Measurements from ENCODE around the gene OPCML. TPM values are rescaled to one million over a fixed set of nuclear protein-coding genes. Genes with fewer than 3 reads are reported as not detected.

OPCML gene
- polyA plus RNA-seq, 1 donor from 2014 or later = 11.6 TPM

DNA sequence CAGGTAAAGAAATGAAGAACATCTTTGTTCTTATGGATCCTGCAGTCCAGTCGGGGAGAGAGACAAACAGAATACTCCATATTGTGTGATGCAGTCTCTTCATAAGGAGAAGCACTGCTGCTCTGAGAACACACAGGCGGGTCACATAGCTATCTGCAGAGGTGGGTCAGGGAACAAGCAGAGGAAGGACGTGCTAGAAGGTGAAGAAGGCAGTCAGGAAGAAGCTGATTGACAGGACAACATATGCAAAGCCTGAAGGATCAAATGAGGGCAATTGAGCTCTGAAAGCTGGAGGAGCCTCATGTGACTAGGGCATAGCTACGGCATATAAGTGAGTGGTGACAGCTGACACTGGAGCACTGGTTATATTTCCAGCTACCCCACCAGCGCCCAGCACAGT lies 122.5 kb downstream of the OPCML start:
- H3K79me2 ChIP-seq (replicated peaks; ENCODE audit: insufficient read depth, low read length) = no peaks in the 10 kb centered on the region
- H3K27me3 ChIP-seq (ENCODE audit: insufficient read depth, low read depth, low read length) = no peaks in the 10 kb centered on the region
- no peaks in the 10 kb centered on the region for H3K9me2 ChIP-seq (ENCODE audit: insufficient read depth, low read length)
- H3K9ac ChIP-seq (ENCODE audit: low read length) = no peak overlapping the region
- no peaks in the 10 kb centered on the region for H3K9me3 ChIP-seq (ENCODE audit: low read length)
- H3K27ac ChIP-seq (ENCODE audit: low read length) = peak overlapping the region; percentile 28
- no peaks in the 10 kb centered on the region for H4K20me1 ChIP-seq (ENCODE audit: insufficient read depth)
- H3K4me2 ChIP-seq (ENCODE audit: low read length) = peak overlapping the region; percentile 21
- no peaks in the 10 kb centered on the region for H3K36me3 ChIP-seq (ENCODE audit: insufficient read depth, low read length)
- no peak overlapping the region for H2AFZ ChIP-seq (ENCODE audit: low read depth, low read length)
- no peak overlapping the region for H3K4me3 ChIP-seq (ENCODE audit: low read length)
- no peaks in the 10 kb centered on the region for H3F3A ChIP-seq (ENCODE audit: insufficient read depth, low read length, poor library complexity, severe bottlenecking)
- TF ChIP-seq POLR2AphosphoS5 (IDR thresholded peaks at IDR 0.05) (no peak), TAF1 (IDR thresholded peaks at IDR 0.05; ENCODE audit: low read depth) (no peak), SMC3 (conservative IDR thresholded peaks at IDR 0.05; ENCODE audit: poor library complexity) (no peak), RAD21 (conservative IDR thresholded peaks at IDR 0.05) (no peak), EZH2 (IDR thresholded peaks at IDR 0.05; ENCODE audit: borderline replicate concordance, insufficient read depth, low read length, poor library complexity, severe bottlenecking) (no peak), EP300 (conservative IDR thresholded peaks at IDR 0.05; ENCODE audit: poor library complexity, severe bottlenecking) (no peak), MXI1 (conservative IDR thresholded peaks at IDR 0.05; ENCODE audit: poor library complexity, severe bottlenecking) (no peak)
- TF ChIP-seq, protein P1, sequence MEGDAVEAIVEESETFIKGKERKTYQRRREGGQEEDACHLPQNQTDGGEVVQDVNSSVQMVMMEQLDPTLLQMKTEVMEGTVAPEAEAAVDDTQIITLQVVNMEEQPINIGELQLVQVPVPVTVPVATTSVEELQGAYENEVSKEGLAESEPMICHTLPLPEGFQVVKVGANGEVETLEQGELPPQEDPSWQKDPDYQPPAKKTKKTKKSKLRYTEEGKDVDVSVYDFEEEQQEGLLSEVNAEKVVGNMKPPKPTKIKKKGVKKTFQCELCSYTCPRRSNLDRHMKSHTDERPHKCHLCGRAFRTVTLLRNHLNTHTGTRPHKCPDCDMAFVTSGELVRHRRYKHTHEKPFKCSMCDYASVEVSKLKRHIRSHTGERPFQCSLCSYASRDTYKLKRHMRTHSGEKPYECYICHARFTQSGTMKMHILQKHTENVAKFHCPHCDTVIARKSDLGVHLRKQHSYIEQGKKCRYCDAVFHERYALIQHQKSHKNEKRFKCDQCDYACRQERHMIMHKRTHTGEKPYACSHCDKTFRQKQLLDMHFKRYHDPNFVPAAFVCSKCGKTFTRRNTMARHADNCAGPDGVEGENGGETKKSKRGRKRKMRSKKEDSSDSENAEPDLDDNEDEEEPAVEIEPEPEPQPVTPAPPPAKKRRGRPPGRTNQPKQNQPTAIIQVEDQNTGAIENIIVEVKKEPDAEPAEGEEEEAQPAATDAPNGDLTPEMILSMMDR (IDR thresholded peaks at IDR 0.05; ENCODE audit: poor library complexity, severe bottlenecking) = no peak
- TF ChIP-seq, protein P2, sequence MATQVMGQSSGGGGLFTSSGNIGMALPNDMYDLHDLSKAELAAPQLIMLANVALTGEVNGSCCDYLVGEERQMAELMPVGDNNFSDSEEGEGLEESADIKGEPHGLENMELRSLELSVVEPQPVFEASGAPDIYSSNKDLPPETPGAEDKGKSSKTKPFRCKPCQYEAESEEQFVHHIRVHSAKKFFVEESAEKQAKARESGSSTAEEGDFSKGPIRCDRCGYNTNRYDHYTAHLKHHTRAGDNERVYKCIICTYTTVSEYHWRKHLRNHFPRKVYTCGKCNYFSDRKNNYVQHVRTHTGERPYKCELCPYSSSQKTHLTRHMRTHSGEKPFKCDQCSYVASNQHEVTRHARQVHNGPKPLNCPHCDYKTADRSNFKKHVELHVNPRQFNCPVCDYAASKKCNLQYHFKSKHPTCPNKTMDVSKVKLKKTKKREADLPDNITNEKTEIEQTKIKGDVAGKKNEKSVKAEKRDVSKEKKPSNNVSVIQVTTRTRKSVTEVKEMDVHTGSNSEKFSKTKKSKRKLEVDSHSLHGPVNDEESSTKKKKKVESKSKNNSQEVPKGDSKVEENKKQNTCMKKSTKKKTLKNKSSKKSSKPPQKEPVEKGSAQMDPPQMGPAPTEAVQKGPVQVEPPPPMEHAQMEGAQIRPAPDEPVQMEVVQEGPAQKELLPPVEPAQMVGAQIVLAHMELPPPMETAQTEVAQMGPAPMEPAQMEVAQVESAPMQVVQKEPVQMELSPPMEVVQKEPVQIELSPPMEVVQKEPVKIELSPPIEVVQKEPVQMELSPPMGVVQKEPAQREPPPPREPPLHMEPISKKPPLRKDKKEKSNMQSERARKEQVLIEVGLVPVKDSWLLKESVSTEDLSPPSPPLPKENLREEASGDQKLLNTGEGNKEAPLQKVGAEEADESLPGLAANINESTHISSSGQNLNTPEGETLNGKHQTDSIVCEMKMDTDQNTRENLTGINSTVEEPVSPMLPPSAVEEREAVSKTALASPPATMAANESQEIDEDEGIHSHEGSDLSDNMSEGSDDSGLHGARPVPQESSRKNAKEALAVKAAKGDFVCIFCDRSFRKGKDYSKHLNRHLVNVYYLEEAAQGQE (IDR thresholded peaks at IDR 0.05; ENCODE audit: borderline replicate concordance) = no peak

DNA sequence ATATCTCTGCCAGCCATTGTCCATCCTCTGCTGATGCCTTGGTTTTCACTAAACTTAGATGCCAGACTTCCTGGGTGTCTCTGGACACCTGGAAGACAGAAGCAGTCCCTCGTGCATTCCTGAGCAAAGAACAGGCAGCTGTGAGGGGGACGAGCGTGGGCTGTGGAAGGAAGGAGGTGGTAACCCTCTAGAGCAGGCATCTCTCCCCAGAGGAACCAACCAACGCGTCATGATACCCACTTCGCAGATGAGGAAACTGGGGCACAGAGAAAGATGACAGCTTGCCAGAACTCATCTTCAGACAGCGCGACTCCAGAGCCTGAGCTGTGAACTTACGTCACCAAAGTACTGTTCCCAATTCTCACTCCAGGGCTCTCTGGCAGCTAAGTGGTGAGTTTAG lies 123.4 kb downstream of the OPCML start:
- Histone ChIP-seq H4K20me1 (ENCODE audit: insufficient read depth) (no peaks in the 10 kb centered on the region), H3K9me3 (ENCODE audit: low read length) (no peaks in the 10 kb centered on the region), H3K27me3 (ENCODE audit: insufficient read depth, low read depth, low read length) (no peaks in the 10 kb centered on the region), H3K9ac (ENCODE audit: low read length) (no peak overlapping the region), H2AFZ (ENCODE audit: low read depth, low read length) (no peak overlapping the region), H3K79me2 (replicated peaks; ENCODE audit: insufficient read depth, low read length) (no peaks in the 10 kb centered on the region), H3K9me2 (ENCODE audit: insufficient read depth, low read length) (no peaks in the 10 kb centered on the region), H3K4me3 (ENCODE audit: low read length) (no peak overlapping the region), H3K4me2 (ENCODE audit: low read length) (no peak overlapping the region), H3K27ac (ENCODE audit: low read length) (no peak overlapping the region), H3F3A (ENCODE audit: insufficient read depth, low read length, poor library complexity, severe bottlenecking) (no peaks in the 10 kb centered on the region), H3K36me3 (ENCODE audit: insufficient read depth, low read length) (no peaks in the 10 kb centered on the region)
- no peak for TF ChIP-seq POLR2AphosphoS5 (IDR thresholded peaks at IDR 0.05)
- no peak for TF ChIP-seq EP300 (conservative IDR thresholded peaks at IDR 0.05; ENCODE audit: poor library complexity, severe bottlenecking)
- TF ChIP-seq, protein P2 (IDR thresholded peaks at IDR 0.05; ENCODE audit: borderline replicate concordance) = no peak
- no peak for TF ChIP-seq EZH2 (IDR thresholded peaks at IDR 0.05; ENCODE audit: borderline replicate concordance, insufficient read depth, low read length, poor library complexity, severe bottlenecking)
- TF ChIP-seq, protein P1 (IDR thresholded peaks at IDR 0.05; ENCODE audit: poor library complexity, severe bottlenecking) = no peak
- no peak for TF ChIP-seq SMC3 (conservative IDR thresholded peaks at IDR 0.05; ENCODE audit: poor library complexity)
